ENCODE data around the gene SLC25A42. TPM values are rescaled to one million over a fixed set of nuclear protein-coding genes. Genes with fewer than 3 reads are reported as not detected.

SLC25A42 gene
- total RNA-seq, 2 donors from 2014 or later = 6.6 to 7.2 TPM

DNA sequence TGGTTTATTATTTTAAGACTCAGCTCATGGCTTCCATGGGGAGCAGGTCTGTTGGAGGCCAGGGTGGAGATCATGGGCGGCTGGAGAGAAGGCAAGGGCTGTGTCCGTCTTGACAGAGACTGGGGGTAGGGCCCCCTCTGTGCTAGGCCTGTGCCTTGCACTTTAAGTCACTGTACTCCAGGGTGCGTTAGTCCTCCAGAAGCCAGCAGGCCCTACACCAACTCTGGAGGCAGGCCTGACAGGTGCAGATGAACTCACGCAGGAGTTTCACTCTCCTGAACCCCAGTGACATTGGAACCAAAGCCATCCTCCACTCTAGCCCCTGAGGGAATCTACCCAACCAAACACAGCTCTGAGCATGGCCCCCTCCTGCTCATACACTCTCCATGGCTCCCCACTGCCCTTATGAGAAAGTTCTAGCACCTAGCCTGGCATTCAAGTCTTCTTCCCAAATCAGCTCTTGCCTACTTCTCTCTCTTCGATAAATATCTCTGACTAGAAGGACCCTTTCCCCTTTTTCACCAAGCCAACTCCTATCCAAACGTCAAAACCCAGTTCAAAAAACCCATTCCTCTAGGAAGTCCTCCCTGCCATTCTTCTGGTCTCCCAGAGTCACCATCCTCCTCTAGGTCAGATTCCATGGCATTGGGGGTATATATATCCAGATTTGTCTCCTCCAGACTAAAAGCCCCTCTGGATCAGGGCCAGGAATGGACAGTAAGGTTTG lies 91.1 kb downstream of the SLC25A42 start:
- Histone ChIP-seq H3K27me3 (ENCODE audit: control insufficient read depth, insufficient read depth, low read length, poor library complexity, severe bottlenecking) (no peaks in the 10 kb centered on the region), H3K4me3 (ENCODE audit: low read length) (no peak overlapping the region), H3K9ac (ENCODE audit: extremely low read depth, low read length, poor library complexity, severe bottlenecking) (no peak overlapping the region), H3K27ac (ENCODE audit: low read depth, low read length) (no peak overlapping the region), H3K36me3 (ENCODE audit: control insufficient read depth, insufficient read depth, low read length) (no peaks in the 10 kb centered on the region), H3K4me1 (ENCODE audit: control insufficient read depth, insufficient read depth, low read length) (no peaks in the 10 kb centered on the region), H3K9me3 (ENCODE audit: control insufficient read depth, low read length) (no peaks in the 10 kb centered on the region)
- H3K4me3 Mint-ChIP-seq = no peak overlapping the region
- 87 to 94% methylated on average over 5 to 6 of the region's 6 CpGs for WGBS, 2 experiments (ENCODE audit: insufficient coverage in 1 of 2, insufficient read length in 1 of 2)
- peaks cover 6% of the 10 kb centered on the region for H3K9me3 Mint-ChIP-seq
- no peak for DNase-seq
- TF ChIP-seq, protein P1, sequence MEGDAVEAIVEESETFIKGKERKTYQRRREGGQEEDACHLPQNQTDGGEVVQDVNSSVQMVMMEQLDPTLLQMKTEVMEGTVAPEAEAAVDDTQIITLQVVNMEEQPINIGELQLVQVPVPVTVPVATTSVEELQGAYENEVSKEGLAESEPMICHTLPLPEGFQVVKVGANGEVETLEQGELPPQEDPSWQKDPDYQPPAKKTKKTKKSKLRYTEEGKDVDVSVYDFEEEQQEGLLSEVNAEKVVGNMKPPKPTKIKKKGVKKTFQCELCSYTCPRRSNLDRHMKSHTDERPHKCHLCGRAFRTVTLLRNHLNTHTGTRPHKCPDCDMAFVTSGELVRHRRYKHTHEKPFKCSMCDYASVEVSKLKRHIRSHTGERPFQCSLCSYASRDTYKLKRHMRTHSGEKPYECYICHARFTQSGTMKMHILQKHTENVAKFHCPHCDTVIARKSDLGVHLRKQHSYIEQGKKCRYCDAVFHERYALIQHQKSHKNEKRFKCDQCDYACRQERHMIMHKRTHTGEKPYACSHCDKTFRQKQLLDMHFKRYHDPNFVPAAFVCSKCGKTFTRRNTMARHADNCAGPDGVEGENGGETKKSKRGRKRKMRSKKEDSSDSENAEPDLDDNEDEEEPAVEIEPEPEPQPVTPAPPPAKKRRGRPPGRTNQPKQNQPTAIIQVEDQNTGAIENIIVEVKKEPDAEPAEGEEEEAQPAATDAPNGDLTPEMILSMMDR (conservative IDR thresholded peaks at IDR 0.05) = no peak
- peaks cover 17% of the 10 kb centered on the region for H3K27me3 Mint-ChIP-seq (ENCODE audit: insufficient read depth)
- H3K27ac Mint-ChIP-seq = no peak overlapping the region
- no peaks in the 10 kb centered on the region for H3K4me1 Mint-ChIP-seq
- peaks cover 10% of the 10 kb centered on the region for H3K36me3 Mint-ChIP-seq (ENCODE audit: low read depth)

GRCh38 chr19:19155495-19156219 lies 91.9 kb downstream of the SLC25A42 start:
- no peak overlapping the region for H3K9ac ChIP-seq (ENCODE audit: extremely low read depth, low read length, poor library complexity, severe bottlenecking)
- peaks cover 10% of the 10 kb centered on the region for H3K36me3 Mint-ChIP-seq (ENCODE audit: low read depth)
- no peak overlapping the region for H3K4me3 ChIP-seq (ENCODE audit: low read length)
- H3K4me1 ChIP-seq (ENCODE audit: control insufficient read depth, insufficient read depth, low read length) = no peaks in the 10 kb centered on the region
- H3K27me3 Mint-ChIP-seq (ENCODE audit: insufficient read depth) = peaks cover 17% of the 10 kb centered on the region
- no peak overlapping the region for H3K27ac ChIP-seq (ENCODE audit: low read depth, low read length)
- H3K9me3 Mint-ChIP-seq = peaks cover 6% of the 10 kb centered on the region
- no peak overlapping the region for H3K27ac Mint-ChIP-seq
- no peaks in the 10 kb centered on the region for H3K9me3 ChIP-seq (ENCODE audit: control insufficient read depth, low read length)
- no peaks in the 10 kb centered on the region for H3K4me1 Mint-ChIP-seq
- no peaks in the 10 kb centered on the region for H3K36me3 ChIP-seq (ENCODE audit: control insufficient read depth, insufficient read depth, low read length)
- H3K27me3 ChIP-seq (ENCODE audit: control insufficient read depth, insufficient read depth, low read length, poor library complexity, severe bottlenecking) = no peaks in the 10 kb centered on the region
- DNase-seq = no peak
- WGBS, 2 experiments (ENCODE audit: insufficient coverage in 1 of 2, insufficient read length in 1 of 2) = 92 to 97% methylated on average over 5 to 9 of the region's 10 CpGs
- no peak overlapping the region for H3K4me3 Mint-ChIP-seq
- TF ChIP-seq, protein P1 (conservative IDR thresholded peaks at IDR 0.05) = no peak

- H3K27ac Mint-ChIP-seq = no peak overlapping the region
- H3K9ac ChIP-seq (ENCODE audit: extremely low read depth, low read length, poor library complexity, severe bottlenecking) = no peak overlapping the region
- no peak overlapping the region for H3K4me3 ChIP-seq (ENCODE audit: low read length)
- H3K4me1 Mint-ChIP-seq = no peaks in the 10 kb centered on the region
- no peak overlapping the region for H3K27ac ChIP-seq (ENCODE audit: low read depth, low read length)
- H3K27me3 ChIP-seq (ENCODE audit: control insufficient read depth, insufficient read depth, low read length, poor library complexity, severe bottlenecking) = no peaks in the 10 kb centered on the region
- TF ChIP-seq, protein P1 (conservative IDR thresholded peaks at IDR 0.05) = no peak
- H3K4me3 Mint-ChIP-seq = no peak overlapping the region
- H3K36me3 ChIP-seq (ENCODE audit: control insufficient read depth, insufficient read depth, low read length) = no peaks in the 10 kb centered on the region
- H3K36me3 Mint-ChIP-seq (ENCODE audit: low read depth) = peaks cover 10% of the 10 kb centered on the region
- H3K27me3 Mint-ChIP-seq (ENCODE audit: insufficient read depth) = peaks cover 20% of the 10 kb centered on the region
- no peak for DNase-seq
- 90 to 91% methylated on average over 4 to 6 of the region's 6 CpGs for WGBS, 2 experiments (ENCODE audit: insufficient coverage in 1 of 2, insufficient read length in 1 of 2)
- H3K9me3 ChIP-seq (ENCODE audit: control insufficient read depth, low read length) = no peaks in the 10 kb centered on the region
- H3K9me3 Mint-ChIP-seq = peaks cover 6% of the 10 kb centered on the region
- H3K4me1 ChIP-seq (ENCODE audit: control insufficient read depth, insufficient read depth, low read length) = no peaks in the 10 kb centered on the region
Observed at GRCh38 chr19:19157808-19158207, 94.0 kb downstream of the SLC25A42 start.
